HepG2 (cell line): ENCODE measurements around the gene GPC6. TPM values are rescaled to one million over a fixed set of nuclear protein-coding genes. Genes with fewer than 3 reads are reported as not detected.

Source experiments
- FOXJ3 ChIP-seq: sonication (generic); formaldehyde crosslinking; IDR thresholded peaks from 2 replicates; pipeline ENCODE4 v1.4.0; 2020; ENCODE audit warnings: missing genetic modification reagents, mild to moderate bottlenecking, borderline replicate concordance
- MTA3 ChIP-seq: sonication (generic); formaldehyde crosslinking; IDR thresholded peaks from 2 replicates; pipeline ENCODE4 v1.4.0; 2020; ENCODE audit warnings: missing genetic modification reagents
- NFE2L1 ChIP-seq: sonication (generic); formaldehyde crosslinking; IDR thresholded peaks from 2 replicates; pipeline ENCODE4 v1.4.0; 2020; ENCODE audit warnings: missing genetic modification reagents, mild to moderate bottlenecking, borderline replicate concordance
- SRY ChIP-seq: sonication (generic); formaldehyde crosslinking; IDR thresholded peaks from 2 replicates; pipeline ENCODE4 v1.8.0; 2022; ENCODE audit warnings: mild to moderate bottlenecking, missing genetic modification reagents
- TBP ChIP-seq: sonication (generic); formaldehyde crosslinking; IDR thresholded peaks from 2 replicates; pipeline ENCODE4 v1.5.0; 2020; ENCODE audit warnings: missing genetic modification reagents
- ZNF292 ChIP-seq: sonication (generic); formaldehyde crosslinking; IDR thresholded peaks from 2 replicates; pipeline ENCODE4 v1.8.1; 2022; ENCODE audit warnings: mild to moderate bottlenecking, low read depth, missing genetic modification reagents, borderline replicate concordance
- ZNF441 ChIP-seq: sonication (generic); formaldehyde crosslinking; IDR thresholded peaks from 2 replicates; pipeline ENCODE4 v1.7.0; 2021; ENCODE audit warnings: missing genetic modification reagents, borderline replicate concordance
- ZNF496 ChIP-seq: sonication (generic); formaldehyde crosslinking; IDR thresholded peaks from 2 replicates; pipeline ENCODE4 v1.8.1; 2023; ENCODE audit warnings: mild to moderate bottlenecking, moderate library complexity, missing genetic modification reagents; ENCODE audit not compliant: insufficient replicate concordance
- ZNF570 ChIP-seq: sonication (generic); formaldehyde crosslinking; IDR thresholded peaks from 2 replicates; pipeline ENCODE4 v1.4.0; 2020; ENCODE audit warnings: mild to moderate bottlenecking, missing genetic modification reagents, borderline replicate concordance
- ZNF777 ChIP-seq: sonication (generic); formaldehyde crosslinking; IDR thresholded peaks from 2 replicates; pipeline ENCODE4 v1.4.0; 2020; ENCODE audit warnings: missing genetic modification reagents
- ZNF790 ChIP-seq: sonication (generic); formaldehyde crosslinking; IDR thresholded peaks from 2 replicates; pipeline ENCODE4 v1.8.0; 2022; ENCODE audit warnings: missing genetic modification reagents, mild to moderate bottlenecking, borderline replicate concordance
- polyA plus RNA-seq, 8 experiments: library from polyadenylated mRNA; depleted of rRNA in 3 of 8; stranded (reverse) in 7 of 8; unstranded in 1 of 8; fragments of >200 nt; fragmentation: Illumina TruSeq in 4 of 8; extraction: Trizol in 4 of 8; gene quantifications; 2 replicates each; pipeline versions ENCODE4 v1.2.1 to v1.2.3, GENCODE V29; 2011 to 2016; ENCODE audit warnings: low read depth in 4 of 8, missing spikeins in 1 of 8, mixed read lengths in 1 of 8; ENCODE audit not compliant: insufficient read depth in 1 of 8
- total RNA-seq, 5 experiments: library from RNA; depleted of rRNA; stranded (reverse); fragments of >200 nt; fragmentation: Illumina TruSeq; extraction: Trizol; gene quantifications; 2 replicates each; pipeline ENCODE4 v1.2.3, GENCODE V29; 2016; ENCODE audit warnings: low read depth in 1 of 5
- TF ChIP-seq, protein P1 (sequence below): sonication (generic); formaldehyde crosslinking; IDR thresholded peaks from one replicate; pipeline ENCODE4 v1.5.1; 2020; ENCODE audit warnings: mild to moderate bottlenecking, missing genetic modification reagents; ENCODE audit errors: not compliant biosample characterization
- TF ChIP-seq, protein P2 (sequence below): sonication (generic); formaldehyde crosslinking; IDR thresholded peaks from 2 replicates; pipeline ENCODE4 v1.5.0; 2020; ENCODE audit warnings: missing genetic modification reagents
- TF ChIP-seq, protein P3 (sequence below), 2 experiments: IDR thresholded peaks; 2 replicates each; pipeline ENCODE4 v1.6.1; 2011 to 2012; ENCODE audit warnings: low read length in 2 of 2, borderline replicate concordance in 1 of 2, low read depth in 1 of 2, mild to moderate bottlenecking in 1 of 2, moderate library complexity in 1 of 2

Gene GPC6
- total and polyA plus RNA-seq, 2 of the 13 experiments (the other 11 are each of a cell fraction or from before 2014, with no cell fraction given), result 24.5 to 33.9 TPM

DNA sequence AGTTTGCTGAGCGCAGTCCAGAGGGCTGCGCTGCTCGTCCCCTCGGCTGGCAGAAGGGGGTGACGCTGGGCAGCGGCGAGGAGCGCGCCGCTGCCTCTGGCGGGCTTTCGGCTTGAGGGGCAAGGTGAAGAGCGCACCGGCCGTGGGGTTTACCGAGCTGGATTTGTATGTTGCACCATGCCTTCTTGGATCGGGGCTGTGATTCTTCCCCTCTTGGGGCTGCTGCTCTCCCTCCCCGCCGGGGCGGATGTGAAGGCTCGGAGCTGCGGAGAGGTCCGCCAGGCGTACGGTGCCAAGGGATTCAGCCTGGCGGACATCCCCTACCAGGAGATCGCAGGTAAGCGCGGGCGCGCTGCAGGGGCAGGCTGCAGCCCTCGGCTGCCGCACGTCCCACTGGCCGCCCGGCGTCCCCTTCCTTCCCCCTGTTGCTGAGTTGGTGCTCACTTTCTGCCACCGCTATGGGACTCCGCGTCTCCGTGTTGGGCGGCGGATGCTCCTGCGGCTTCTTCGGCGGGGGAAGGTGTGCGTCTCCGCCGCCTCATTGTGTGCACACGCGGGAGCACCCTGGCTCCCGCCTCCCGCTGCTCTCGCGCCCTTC lies 772 bp downstream of the GPC6 start (continued):
- TF ChIP-seq, protein P1, sequence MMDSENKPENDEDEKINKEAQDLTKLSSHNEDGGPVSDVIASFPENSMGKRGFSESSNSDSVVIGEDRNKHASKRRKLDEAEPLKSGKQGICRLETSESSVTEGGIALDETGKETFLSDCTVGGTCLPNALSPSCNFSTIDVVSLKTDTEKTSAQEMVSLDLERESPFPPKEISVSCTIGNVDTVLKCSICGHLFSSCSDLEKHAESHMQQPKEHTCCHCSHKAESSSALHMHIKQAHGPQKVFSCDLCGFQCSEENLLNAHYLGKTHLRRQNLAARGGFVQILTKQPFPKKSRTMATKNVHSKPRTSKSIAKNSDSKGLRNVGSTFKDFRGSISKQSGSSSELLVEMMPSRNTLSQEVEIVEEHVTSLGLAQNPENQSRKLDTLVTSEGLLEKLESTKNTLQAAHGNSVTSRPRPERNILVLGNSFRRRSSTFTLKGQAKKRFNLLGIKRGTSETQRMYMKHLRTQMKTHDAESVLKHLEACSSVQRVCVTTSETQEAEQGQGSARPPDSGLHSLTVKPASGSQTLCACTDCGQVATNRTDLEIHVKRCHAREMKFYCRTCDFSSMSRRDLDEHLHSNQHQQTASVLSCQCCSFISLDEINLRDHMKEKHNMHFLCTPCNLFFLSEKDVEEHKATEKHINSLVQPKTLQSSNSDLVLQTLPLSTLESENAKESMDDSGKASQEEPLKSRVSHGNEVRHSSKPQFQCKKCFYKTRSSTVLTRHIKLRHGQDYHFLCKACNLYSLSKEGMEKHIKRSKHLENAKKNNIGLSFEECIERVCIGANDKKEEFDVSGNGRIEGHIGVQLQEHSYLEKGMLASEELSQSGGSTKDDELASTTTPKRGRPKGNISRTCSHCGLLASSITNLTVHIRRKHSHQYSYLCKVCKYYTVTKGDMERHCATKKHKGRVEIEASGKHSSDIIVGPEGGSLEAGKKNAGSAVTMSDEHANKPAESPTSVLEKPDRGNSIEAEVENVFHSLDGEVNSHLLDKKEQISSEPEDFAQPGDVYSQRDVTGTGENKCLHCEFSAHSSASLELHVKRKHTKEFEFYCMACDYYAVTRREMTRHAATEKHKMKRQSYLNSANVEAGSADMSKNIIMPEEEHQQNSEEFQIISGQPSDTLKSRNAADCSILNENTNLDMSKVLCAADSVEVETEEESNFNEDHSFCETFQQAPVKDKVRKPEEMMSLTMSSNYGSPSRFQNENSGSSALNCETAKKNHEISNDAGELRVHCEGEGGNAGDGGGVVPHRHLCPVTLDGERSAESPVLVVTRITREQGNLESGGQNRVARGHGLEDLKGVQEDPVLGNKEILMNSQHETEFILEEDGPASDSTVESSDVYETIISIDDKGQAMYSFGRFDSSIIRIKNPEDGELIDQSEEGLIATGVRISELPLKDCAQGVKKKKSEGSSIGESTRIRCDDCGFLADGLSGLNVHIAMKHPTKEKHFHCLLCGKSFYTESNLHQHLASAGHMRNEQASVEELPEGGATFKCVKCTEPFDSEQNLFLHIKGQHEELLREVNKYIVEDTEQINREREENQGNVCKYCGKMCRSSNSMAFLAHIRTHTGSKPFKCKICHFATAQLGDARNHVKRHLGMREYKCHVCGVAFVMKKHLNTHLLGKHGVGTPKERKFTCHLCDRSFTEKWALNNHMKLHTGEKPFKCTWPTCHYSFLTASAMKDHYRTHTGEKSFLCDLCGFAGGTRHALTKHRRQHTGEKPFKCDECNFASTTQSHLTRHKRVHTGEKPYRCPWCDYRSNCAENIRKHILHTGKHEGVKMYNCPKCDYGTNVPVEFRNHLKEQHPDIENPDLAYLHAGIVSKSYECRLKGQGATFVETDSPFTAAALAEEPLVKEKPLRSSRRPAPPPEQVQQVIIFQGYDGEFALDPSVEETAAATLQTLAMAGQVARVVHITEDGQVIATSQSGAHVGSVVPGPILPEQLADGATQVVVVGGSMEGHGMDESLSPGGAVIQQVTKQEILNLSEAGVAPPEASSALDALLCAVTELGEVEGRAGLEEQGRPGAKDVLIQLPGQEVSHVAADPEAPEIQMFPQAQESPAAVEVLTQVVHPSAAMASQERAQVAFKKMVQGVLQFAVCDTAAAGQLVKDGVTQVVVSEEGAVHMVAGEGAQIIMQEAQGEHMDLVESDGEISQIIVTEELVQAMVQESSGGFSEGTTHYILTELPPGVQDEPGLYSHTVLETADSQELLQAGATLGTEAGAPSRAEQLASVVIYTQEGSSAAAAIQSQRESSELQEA (CRISPR knock-in tag), result no peak
- TF ChIP-seq ZNF292 (CRISPR knock-in tag) (peak; percentile 68), ZNF790 (CRISPR knock-in tag) (no peak), NFE2L1 (CRISPR knock-in tag) (no peak), ZNF496 (no peak), ZNF570 (CRISPR knock-in tag) (no peak), ZNF441 (CRISPR knock-in tag) (no peak), SRY (no peak; the same call in 1 of the 2 replicates), FOXJ3 (CRISPR knock-in tag) (no peak), ZNF777 (CRISPR knock-in tag) (0 out of 2 replicates have a peak, but pooled peaks have one; percentile 24), MTA3 (no peak), TBP (no peak)
- TF ChIP-seq, protein P2, sequence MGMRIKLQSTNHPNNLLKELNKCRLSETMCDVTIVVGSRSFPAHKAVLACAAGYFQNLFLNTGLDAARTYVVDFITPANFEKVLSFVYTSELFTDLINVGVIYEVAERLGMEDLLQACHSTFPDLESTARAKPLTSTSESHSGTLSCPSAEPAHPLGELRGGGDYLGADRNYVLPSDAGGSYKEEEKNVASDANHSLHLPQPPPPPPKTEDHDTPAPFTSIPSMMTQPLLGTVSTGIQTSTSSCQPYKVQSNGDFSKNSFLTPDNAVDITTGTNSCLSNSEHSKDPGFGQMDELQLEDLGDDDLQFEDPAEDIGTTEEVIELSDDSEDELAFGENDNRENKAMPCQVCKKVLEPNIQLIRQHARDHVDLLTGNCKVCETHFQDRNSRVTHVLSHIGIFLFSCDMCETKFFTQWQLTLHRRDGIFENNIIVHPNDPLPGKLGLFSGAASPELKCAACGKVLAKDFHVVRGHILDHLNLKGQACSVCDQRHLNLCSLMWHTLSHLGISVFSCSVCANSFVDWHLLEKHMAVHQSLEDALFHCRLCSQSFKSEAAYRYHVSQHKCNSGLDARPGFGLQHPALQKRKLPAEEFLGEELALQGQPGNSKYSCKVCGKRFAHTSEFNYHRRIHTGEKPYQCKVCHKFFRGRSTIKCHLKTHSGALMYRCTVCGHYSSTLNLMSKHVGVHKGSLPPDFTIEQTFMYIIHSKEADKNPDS, result no peak
- TF ChIP-seq, protein P3, sequence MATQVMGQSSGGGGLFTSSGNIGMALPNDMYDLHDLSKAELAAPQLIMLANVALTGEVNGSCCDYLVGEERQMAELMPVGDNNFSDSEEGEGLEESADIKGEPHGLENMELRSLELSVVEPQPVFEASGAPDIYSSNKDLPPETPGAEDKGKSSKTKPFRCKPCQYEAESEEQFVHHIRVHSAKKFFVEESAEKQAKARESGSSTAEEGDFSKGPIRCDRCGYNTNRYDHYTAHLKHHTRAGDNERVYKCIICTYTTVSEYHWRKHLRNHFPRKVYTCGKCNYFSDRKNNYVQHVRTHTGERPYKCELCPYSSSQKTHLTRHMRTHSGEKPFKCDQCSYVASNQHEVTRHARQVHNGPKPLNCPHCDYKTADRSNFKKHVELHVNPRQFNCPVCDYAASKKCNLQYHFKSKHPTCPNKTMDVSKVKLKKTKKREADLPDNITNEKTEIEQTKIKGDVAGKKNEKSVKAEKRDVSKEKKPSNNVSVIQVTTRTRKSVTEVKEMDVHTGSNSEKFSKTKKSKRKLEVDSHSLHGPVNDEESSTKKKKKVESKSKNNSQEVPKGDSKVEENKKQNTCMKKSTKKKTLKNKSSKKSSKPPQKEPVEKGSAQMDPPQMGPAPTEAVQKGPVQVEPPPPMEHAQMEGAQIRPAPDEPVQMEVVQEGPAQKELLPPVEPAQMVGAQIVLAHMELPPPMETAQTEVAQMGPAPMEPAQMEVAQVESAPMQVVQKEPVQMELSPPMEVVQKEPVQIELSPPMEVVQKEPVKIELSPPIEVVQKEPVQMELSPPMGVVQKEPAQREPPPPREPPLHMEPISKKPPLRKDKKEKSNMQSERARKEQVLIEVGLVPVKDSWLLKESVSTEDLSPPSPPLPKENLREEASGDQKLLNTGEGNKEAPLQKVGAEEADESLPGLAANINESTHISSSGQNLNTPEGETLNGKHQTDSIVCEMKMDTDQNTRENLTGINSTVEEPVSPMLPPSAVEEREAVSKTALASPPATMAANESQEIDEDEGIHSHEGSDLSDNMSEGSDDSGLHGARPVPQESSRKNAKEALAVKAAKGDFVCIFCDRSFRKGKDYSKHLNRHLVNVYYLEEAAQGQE (IDR thresholded peaks at IDR 0.05; ENCODE audit: borderline replicate concordance in 1 of 2, low read depth in 1 of 2, low read length in 2 of 2), result no peak
